HG02610 (cell line): ENCODE results near the gene HYAL1.
"Not testable (repeated sequence)": the region's sequence is repeated elsewhere in the genome, so short reads cannot be mapped to it uniquely, and the experiment has no call there.

ENCODE experiments used
- ATAC-seq: cut with Tn5 transposase; IDR thresholded peaks from one replicate; pipeline ENCODE4 v1.9.1; 2021; ENCODE audit warnings: mild to moderate bottlenecking, moderate library complexity; ENCODE audit not compliant: unreplicated experiment

HYAL1 gene

GRCh38 chr3:50275141-50275995, 28.0 kb downstream of the HYAL1 start:
- ATAC-seq, result no peak

DNA sequence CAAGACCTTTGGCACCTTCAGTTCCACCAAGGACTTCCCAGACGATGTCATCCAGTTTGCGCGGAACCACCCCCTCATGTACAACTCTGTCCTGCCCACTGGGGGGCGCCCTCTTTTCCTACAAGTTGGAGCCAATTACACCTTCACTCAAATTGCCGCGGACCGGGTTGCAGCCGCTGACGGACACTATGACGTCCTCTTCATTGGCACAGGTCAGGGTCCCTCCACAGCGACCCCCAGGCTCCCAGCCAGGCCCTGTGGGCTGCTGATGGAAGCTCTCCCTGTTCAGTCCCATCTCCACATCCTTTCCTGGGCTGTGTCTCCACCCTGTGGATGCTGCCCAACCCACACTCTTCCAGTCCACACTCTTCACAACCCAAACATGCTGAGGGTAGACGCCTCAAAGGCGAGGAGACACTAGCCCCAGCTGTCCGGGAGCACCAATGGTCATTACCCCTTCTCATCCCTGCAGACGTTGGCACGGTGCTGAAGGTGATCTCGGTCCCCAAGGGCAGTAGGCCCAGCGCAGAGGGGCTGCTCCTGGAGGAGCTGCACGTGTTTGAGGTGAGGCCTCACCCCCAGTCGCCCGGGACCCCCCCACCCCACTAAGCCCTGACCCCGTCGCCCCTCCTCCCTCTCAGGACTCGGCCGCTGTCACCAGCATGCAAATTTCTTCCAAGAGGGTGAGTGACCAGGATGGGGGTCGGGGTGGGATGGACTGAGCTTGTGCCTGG, 28.8 kb downstream of the HYAL1 start:
- ATAC-seq, result no peak

DNA sequence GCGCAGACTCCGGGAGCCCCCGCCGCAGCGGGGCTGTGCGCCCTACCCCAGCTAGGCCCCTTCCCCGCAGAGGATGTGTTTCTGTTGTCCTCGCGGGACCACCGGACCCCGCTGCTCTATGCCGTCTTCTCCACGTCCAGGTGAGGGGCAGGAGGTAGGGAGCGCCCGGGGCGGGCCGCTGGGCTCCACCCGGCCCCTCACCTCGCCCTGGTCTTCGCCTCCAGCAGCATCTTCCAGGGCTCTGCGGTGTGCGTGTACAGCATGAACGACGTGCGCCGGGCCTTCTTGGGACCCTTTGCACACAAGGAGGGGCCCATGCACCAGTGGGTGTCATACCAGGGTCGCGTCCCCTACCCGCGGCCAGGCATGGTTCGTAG, 29.7 kb downstream of the HYAL1 start:
- no peak for ATAC-seq

- ATAC-seq, result peak; percentile 75
These were observed 30.3 kb downstream of the HYAL1 start for GRCh38 chr3:50272911-50273688.

DNA sequence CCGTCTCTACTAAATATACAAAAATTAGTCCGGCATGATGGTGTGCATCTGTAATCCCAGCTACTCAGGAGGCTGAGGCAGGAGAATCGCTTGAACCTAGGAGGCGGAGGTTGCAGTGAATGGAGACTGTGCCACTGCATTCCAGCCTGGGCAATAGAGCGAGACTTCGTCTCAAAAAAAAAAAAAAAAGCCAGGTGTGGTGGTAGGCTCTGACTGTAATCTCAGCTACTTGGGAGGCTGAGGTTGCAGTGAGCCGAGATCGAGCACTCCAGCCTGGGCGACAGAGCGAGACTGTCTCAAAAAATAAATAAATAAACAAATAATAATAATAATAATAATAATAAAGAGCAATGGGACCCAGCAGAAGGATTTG, 30.9 kb downstream of the HYAL1 start:
- ATAC-seq, result not testable (repeated sequence)

- ATAC-seq, result no peak
These were observed 31.9 kb downstream of the HYAL1 start for GRCh38 chr3:50271314-50271936.

GRCh38 chr3:50270422-50271224, 32.8 kb downstream of the HYAL1 start:
- ATAC-seq, result no peak

- ATAC-seq, result no peak
These were observed 33.4 kb downstream of the HYAL1 start for GRCh38 chr3:50269977-50270413.

GRCh38 chr3:50269460-50269859, 33.9 kb downstream of the HYAL1 start:
- ATAC-seq, result no peak

DNA sequence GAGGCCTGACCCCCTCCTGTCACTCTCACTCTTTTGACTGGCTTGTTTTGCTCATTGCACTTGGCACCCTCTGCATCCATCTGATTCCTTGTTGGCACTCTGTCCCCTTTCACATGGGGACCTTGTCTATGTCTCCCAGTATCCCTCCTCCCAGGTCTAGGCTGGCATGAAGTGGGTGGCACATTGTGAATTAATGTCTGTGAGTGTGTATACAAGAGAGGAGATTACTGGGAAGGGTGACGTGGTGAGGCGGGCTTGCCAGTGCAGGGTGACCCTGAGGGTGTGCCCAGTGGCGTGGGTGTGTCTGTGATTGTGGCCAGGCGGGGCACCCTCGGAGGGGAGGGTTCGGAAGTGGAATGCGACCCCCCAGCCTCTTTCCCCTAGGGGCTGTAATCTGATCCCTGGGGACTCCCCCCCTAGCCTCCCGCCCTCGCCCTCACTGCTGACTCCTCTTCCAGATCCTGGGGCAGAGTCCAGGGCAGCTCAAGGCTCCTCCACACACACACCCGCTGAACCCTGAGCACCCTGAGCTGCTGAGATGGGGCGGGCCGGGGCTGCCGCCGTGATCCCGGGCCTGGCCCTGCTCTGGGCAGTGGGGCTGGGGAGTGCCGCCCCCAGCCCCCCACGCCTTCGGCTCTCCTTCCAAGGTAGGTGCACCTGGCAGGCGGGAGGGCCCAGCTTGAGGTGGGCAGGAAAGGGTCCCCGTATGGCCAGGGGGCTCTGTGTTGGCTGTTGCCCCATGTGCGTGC, 34.5 kb downstream of the HYAL1 start, which contains the start of gene SEMA3B:
Gene SEMA3B (plus strand): TSS at position 445 of the 749 bp plus-strand sequence. CDS start 94 bp downstream, at position 539.
- no peak for ATAC-seq

DNA sequence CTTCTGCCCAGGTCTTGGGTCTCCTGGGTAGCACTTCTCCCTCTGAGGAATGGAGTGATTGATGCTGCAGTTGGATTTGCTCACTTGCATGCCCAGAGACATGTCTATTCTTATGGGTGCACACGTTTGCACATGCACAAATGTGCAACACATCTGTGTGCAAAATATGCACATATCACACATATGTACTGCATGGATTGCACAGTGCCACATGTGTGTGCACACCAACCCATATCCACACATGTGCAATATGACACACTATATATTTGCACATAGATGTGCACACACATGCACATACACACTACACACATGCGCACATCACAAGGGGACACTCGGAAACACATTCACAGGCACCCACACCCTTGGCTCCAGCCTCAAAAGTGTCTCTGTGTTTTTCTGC, 35.1 kb downstream of the HYAL1 start:
- no peak for ATAC-seq

DNA sequence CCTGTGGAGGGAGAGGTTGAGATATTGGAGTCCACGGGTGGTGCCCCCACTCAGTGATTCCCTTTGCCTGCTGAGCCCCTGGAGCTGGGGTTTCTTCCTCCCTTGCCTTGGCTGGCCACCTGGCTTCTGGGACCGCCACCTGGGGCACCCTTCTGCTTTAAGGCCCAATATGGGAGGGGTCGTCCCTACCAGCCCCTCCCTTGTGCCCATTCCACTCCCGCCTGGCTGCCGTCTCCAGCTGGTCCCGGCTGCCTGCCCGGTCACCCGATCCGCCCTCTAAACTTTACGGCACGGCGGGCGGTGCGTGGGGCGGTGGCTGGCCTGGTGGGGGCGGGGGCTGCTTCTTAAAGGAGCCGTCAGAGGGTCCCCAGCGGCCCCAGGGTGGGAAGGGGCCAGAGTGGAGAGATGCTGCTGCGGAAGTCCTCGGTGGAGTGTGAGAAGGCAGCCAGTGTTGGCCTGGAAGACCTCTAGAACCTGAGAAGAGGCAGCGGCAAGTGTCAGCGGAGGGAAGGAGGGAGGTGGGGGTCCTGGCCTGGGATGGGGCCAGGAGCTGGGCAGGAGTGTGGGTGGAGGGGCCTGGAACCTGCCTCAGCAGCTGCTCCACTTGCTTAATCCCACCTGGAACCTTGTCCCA, 36.0 kb downstream of the HYAL1 start:
- no peak for ATAC-seq

DNA sequence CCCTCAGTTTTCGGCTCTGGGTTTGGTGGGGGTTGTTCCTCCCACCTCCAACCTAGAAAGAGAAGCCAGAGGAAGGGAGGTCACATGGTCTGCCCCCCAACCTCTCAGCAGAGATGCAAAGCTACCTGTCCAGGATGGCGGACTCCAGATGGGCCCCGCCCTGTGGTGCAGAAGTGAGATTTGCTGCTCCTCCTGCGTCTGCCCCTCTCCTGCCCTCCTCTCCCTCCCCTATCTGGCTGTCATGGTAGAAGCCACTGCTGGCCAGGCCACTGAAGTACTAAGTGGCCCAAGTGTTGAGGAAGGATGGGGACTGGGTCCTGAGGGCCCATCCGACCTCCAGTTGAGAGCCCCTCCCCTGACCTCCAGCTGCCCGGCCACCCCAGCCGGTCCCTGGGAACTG, 36.5 kb downstream of the HYAL1 start:
- no peak for ATAC-seq

DNA sequence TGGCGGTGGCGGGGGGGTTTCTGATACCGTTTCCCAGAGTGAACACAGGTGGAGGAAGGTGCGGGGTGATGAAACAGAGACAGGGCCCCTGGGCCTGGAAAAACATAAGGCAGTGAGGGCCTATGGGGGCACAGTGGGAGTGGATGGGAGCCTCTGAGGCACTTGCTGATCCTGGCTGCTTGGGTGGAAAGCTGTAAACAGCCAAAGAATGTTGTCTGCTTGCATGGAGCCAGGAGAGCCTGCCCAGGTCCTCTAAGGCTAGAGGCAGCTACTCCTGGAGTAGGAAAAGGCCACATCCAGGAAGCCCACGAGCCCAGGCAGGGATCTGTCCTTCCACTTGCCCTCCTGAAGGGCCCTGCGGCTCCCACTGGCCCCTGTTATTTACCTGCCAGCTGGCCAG, 37.4 kb downstream of the HYAL1 start:
- no peak for ATAC-seq

GRCh38 chr3:50265571-50265970, 37.8 kb downstream of the HYAL1 start:
- no peak for ATAC-seq

- ATAC-seq, result no peak
These were observed 38.3 kb downstream of the HYAL1 start for GRCh38 chr3:50264964-50265485.

- no peak for ATAC-seq
These were observed 38.9 kb downstream of the HYAL1 start for GRCh38 chr3:50264383-50264963.
